K562 (cell line): ENCODE measurements around the gene NEU3.

Source experiments
- NR2F6 ChIP-seq: fragments of 450-650 bp; formaldehyde crosslinking; IDR thresholded peaks from 2 replicates; pipeline ENCODE4 v1.4.0; 2020; ENCODE audit warnings: mild to moderate bottlenecking
- ZNF75A ChIP-seq: fragments of 450-650 bp; formaldehyde crosslinking; IDR thresholded peaks from 2 replicates; pipeline ENCODE4 v1.4.0; 2020; ENCODE audit warnings: mild to moderate bottlenecking
- TF ChIP-seq, protein P1 (sequence below): sonication (generic); formaldehyde crosslinking; IDR thresholded peaks from 2 replicates; pipeline ENCODE4 v1.8.1; 2023; ENCODE audit warnings: mild to moderate bottlenecking, missing genetic modification reagents
- TF ChIP-seq, protein P2 (sequence below), 3 experiments: IDR thresholded peaks in 2 of 3; conservative IDR thresholded peaks in 1 of 3; 2 replicates each; pipeline ENCODE4 v1.5.1; 2011 to 2012; ENCODE audit warnings: low read length in 3 of 3, mild to moderate bottlenecking in 3 of 3, control low read depth in 2 of 3, improper control_type of control experiment in 1 of 3, inconsistent platforms in 1 of 3, low read depth in 1 of 3, mixed read lengths in 1 of 3, moderate library complexity in 1 of 3; ENCODE audit not compliant: insufficient read depth in 2 of 3

DNA sequence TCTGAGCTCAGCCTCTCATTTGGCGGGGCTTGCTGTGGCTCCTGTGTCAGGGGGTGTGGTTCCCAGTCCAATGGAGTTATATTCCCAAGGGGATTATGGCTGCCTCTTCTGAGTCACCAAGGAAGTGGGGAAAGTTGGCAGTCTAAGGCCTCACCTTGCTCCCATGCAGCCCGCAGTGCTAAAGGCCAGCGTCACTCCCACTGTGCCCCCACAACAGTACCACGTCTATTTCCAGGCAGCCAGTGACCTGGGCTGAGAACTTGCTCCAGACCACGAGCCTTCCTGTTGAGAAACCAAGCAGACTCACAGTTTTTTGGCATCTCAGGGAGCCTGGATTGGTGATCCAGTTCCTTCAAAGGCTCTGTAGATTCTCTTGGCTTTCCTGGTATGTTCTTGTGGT lies 62.3 kb downstream of the NEU3 start:
- TF ChIP-seq, protein P1, sequence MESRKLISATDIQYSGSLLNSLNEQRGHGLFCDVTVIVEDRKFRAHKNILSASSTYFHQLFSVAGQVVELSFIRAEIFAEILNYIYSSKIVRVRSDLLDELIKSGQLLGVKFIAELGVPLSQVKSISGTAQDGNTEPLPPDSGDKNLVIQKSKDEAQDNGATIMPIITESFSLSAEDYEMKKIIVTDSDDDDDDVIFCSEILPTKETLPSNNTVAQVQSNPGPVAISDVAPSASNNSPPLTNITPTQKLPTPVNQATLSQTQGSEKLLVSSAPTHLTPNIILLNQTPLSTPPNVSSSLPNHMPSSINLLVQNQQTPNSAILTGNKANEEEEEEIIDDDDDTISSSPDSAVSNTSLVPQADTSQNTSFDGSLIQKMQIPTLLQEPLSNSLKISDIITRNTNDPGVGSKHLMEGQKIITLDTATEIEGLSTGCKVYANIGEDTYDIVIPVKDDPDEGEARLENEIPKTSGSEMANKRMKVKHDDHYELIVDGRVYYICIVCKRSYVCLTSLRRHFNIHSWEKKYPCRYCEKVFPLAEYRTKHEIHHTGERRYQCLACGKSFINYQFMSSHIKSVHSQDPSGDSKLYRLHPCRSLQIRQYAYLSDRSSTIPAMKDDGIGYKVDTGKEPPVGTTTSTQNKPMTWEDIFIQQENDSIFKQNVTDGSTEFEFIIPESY (CRISPR knock-in tag), result no peak
- TF ChIP-seq NR2F6 (CRISPR knock-in tag) (no peak), ZNF75A (CRISPR knock-in tag) (no peak)
- TF ChIP-seq, protein P2, sequence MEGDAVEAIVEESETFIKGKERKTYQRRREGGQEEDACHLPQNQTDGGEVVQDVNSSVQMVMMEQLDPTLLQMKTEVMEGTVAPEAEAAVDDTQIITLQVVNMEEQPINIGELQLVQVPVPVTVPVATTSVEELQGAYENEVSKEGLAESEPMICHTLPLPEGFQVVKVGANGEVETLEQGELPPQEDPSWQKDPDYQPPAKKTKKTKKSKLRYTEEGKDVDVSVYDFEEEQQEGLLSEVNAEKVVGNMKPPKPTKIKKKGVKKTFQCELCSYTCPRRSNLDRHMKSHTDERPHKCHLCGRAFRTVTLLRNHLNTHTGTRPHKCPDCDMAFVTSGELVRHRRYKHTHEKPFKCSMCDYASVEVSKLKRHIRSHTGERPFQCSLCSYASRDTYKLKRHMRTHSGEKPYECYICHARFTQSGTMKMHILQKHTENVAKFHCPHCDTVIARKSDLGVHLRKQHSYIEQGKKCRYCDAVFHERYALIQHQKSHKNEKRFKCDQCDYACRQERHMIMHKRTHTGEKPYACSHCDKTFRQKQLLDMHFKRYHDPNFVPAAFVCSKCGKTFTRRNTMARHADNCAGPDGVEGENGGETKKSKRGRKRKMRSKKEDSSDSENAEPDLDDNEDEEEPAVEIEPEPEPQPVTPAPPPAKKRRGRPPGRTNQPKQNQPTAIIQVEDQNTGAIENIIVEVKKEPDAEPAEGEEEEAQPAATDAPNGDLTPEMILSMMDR (IDR thresholded peaks at IDR 0.05 in 2 of 3, conservative IDR thresholded peaks at IDR 0.05 in 1 of 3; ENCODE audit: insufficient read depth in 2 of 3, low read depth in 1 of 3, low read length in 3 of 3), result no peak
